SK-N-MC (cell line): ENCODE measurements around the gene A3GALT2.

Source experiments
- EZH2 ChIP-seq: fragments of 200-600 bp; sonication (generic); IDR thresholded peaks from one replicate; pipeline ENCODE4 v1.6.1; 2017; ENCODE audit warnings: antibody characterized with exemption
- POLR2AphosphoS5 ChIP-seq: IDR thresholded peaks from 2 replicates; pipeline ENCODE4 v1.6.1; 2012; ENCODE audit warnings: mild to moderate bottlenecking, low read depth, low read length, borderline replicate concordance

- TF ChIP-seq POLR2AphosphoS5 (no peak), EZH2 (no peak)
Observed at GRCh38 chr1:33257772-33258712, 62.9 kb downstream of the A3GALT2 start.
